Measurements from ENCODE around the gene BIRC5.

The BIRC5 gene

GRCh38 chr17:78184868-78185267, 29.2 kb upstream of the BIRC5 start:
- no peak for DNase-seq

- DNase-seq, result no peak
Measured at GRCh38 chr17:78185981-78186691, 27.9 kb upstream of the BIRC5 start.

DNA sequence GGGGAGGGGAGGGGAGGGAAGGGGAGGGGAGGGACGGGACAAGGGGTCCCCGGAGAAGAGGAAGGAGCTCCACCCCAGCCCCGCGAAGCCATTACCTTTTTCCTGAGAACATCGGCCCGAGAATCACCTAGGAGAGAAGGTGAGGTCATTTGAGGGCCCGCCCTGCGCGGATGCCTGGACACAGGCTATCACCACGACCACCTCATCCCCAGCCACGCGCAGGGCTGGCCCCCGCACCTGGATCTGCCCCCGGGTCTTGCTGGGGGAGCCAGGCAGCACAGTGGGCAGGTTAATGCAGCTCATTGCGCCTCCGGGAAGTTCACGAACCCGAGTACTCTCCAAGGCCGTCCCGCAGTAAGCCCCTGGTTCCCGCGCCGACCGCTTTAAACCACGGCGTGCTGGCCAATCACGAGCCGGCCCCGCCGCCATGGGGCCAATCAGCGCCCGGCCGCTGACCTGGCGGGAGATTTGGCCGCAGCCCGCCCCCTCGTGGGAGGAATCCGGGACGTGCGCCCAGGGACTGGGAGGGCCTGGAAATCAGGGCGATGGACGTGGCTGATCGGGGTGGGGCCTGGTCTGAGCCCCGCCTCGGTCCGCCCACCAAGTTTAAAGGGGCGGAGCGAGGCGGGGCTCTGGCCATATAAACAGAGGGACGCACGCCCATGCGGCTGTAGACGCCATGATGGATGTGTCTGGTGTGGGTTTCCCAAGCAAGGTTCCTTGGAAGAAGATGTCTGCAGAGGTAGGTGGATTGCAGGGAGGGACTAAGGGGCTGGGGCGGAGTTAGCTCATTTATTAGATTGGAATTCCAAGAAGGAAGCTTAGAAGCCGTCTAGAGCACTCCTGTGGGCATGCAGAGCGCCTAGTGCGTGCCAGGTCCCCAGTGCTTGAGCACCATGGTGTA, 27.1 kb upstream of the BIRC5 start, which contains the start of the genes AFMID and TK1:
TSS of gene AFMID (plus strand) at position 671 of the 904 bp plus-strand sequence. CDS start at position 680, 9 bp downstream.
TSS of gene TK1 (minus strand) at position 361 of the 904 bp plus-strand sequence. CDS start at position 303, 58 bp downstream.
- DNase-seq, result peak; percentile 89

DNA sequence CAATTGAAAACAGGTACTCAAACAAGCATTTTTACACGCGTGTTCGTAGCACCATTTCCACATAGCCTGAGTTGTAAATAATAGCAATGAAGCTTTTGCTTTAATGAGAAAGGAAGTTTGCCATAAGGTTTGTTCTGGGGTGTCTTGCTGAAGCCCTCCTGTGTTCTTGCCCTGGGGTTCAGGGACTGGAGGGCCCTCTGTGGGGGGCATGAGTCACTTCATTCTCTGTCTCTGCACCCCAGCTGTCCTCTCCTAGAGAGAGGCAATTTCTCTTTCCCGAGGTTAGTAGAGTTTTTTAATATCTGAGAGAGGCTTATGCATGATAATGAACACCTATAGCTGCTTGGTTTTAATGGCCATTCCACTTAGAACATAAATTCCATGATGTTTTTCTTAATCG, 17.3 kb upstream of the BIRC5 start:
- DNase-seq, result no peak

GRCh38 chr17:78197147-78197832, 16.8 kb upstream of the BIRC5 start:
- no peak for DNase-seq

- no peak for DNase-seq
Measured at GRCh38 chr17:78200451-78200850, 13.6 kb upstream of the BIRC5 start.

- no peak for DNase-seq
Measured at GRCh38 chr17:78202666-78203065, 11.4 kb upstream of the BIRC5 start.

- DNase-seq, result no peak
Measured at GRCh38 chr17:78204387-78205123, 9.5 kb upstream of the BIRC5 start.

DNA sequence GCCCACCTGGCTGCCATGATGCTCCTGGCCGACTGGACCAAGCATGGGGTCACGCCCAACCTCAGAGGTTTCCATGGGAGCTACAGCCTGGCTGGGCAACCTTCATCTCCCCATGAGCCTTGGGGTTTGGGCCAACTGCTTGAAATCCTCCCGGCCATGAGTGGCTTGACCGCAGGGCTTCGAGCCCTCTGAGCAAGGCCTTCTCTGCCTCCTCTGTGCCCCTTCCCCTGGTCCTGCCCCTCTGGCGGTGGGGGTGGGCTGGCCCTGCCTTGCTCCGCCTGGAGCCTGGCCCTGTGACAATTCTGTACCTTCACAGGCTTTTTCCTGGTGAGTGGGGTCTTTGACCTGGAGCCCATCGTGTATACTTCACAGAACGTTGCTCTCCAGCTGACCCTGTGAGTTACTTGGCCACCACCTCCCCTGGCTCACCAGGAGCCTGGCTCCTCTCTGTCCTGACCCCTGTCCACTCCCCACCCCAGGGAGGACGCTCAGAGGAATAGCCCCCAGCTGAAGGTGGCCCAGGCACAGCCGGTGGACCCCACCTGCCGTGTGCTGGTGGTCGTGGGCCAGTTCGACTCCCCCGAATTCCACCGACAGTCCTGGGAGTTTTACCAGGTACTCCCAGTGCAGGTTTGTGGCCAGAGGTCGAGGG, 8.8 kb upstream of the BIRC5 start:
- DNase-seq, result no peak

DNA sequence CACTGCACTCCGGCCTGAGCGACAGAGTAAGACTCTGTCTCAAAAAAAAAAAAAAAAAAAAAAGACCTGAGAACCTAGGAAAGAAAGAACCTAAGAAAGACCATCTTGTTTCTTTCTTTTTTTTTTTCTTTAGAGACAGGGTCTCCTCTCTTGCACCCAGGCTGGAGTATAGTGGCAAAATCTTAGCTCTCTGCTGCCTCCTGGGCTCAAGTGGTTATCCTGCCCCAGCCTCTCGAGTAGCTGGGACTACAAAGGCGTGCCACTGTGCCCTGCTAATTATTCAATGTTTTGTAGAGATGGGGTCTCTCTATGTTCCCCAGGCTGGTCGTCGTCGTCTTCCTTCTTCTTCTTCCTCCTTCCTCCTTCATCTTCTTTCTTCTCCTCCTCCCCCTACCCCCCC, 7.8 kb upstream of the BIRC5 start:
- no peak for DNase-seq

GRCh38 chr17:78208486-78208885, 5.6 kb upstream of the BIRC5 start:
- no peak for DNase-seq

DNA sequence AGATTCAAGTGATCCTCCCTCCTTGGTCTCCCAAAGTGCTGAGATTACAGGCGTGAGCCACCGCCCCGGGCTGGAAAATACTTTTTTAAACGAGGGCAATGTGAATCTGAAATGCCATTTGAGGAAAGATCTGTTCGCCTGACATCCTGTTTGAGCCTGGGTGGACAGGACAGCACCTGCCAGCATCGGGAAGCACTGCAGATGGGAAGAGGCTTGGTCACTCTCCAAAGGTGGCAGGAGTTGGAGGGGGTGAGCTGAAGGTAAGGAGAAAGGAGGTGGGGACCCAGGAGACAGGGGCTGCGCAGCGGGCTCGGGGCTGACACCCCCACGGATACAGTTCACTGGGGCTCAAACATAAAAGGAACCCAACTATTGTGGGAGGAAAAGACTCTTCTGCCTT, 3.9 kb upstream of the BIRC5 start:
- DNase-seq, result no peak

GRCh38 chr17:78211032-78211431, 3.0 kb upstream of the BIRC5 start:
- DNase-seq, result no peak

DNA sequence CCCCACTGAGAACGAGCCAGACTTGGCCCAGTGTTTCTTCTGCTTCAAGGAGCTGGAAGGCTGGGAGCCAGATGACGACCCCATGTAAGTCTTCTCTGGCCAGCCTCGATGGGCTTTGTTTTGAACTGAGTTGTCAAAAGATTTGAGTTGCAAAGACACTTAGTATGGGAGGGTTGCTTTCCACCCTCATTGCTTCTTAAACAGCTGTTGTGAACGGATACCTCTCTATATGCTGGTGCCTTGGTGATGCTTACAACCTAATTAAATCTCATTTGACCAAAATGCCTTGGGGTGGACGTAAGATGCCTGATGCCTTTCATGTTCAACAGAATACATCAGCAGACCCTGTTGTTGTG, 631 bp downstream of the BIRC5 start:
- DNase-seq, result no peak

DNA sequence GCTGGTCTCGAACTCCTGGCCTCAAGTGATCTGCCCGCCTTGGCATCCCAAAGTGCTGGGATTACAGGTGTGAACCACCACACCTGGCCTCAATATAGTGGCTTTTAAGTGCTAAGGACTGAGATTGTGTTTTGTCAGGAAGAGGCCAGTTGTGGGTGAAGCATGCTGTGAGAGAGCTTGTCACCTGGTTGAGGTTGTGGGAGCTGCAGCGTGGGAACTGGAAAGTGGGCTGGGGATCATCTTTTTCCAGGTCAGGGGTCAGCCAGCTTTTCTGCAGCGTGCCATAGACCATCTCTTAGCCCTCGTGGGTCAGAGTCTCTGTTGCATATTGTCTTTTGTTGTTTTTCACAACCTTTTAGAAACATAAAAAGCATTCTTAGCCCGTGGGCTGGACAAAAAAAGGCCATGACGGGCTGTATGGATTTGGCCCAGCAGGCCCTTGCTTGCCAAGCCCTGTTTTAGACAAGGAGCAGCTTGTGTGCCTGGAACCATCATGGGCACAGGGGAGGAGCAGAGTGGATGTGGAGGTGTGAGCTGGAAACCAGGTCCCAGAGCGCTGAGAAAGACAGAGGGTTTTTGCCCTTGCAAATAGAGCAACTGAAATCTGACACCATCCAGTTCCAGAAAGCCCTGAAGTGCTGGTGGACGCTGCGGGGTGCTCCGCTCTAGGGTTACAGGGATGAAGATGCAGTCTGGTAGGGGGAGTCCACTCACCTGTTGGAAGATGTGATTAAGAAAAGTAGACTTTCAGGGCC, 5.5 kb downstream of the BIRC5 start:
- no peak for DNase-seq

DNA sequence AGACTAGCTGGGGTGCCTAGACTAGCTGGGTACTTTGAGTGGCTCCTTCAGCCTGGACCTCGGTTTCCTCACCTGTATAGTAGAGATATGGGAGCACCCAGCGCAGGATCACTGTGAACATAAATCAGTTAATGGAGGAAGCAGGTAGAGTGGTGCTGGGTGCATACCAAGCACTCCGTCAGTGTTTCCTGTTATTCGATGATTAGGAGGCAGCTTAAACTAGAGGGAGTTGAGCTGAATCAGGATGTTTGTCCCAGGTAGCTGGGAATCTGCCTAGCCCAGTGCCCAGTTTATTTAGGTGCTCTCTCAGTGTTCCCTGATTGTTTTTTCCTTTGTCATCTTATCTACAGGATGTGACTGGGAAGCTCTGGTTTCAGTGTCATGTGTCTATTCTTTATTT, 9.0 kb downstream of the BIRC5 start:
- no peak for DNase-seq

- DNase-seq, result no peak
Measured at GRCh38 chr17:78223765-78224164, 9.7 kb downstream of the BIRC5 start.

- no peak for DNase-seq
Measured at GRCh38 chr17:78224231-78225087, 10.4 kb downstream of the BIRC5 start.

- no peak for DNase-seq
Measured at GRCh38 chr17:78225088-78225865, 11.2 kb downstream of the BIRC5 start.
